Measurements from ENCODE around the gene CNTNAP4.

The CNTNAP4 gene

DNA sequence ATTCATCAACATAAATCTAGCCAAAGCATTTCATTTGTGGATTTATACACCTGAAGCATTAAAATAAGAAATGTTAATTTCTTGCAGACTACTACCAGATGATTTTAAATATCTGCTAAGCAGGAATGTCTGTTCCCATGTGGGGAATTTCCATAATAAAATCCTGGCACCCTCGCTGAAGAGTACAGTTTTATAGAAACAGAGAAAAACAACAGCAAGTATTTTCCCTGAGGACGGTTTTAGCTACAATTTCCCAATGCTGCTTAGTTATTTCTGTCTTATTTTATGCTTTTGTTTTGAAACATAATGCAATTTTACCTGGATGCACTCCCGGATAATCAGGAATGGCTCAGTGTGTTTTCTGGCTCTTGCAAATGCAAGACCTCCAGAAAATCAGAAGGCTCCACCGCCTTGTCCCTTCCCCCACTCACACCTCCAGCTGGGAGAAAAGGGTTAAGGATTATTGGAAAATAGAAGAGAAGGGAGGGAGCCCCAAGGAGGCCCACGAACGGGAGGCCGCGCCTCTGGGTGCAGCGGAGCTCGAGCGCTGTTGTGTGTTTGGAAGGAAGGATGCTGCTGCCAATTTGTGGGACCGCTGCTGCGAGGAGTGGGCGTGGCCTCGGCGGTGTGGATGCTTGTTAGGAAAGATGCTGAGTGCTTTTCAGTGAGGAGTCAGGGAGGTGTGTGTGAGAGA, at the start of gene CNTNAP4:
TSS of gene CNTNAP4 (plus strand) at position 657 of the 694 bp plus-strand sequence. CDS start 262 bp downstream, outside the sequence.
- no peak for DNase-seq (ENCODE audit: low read depth)
- TF ChIP-seq, protein P1, sequence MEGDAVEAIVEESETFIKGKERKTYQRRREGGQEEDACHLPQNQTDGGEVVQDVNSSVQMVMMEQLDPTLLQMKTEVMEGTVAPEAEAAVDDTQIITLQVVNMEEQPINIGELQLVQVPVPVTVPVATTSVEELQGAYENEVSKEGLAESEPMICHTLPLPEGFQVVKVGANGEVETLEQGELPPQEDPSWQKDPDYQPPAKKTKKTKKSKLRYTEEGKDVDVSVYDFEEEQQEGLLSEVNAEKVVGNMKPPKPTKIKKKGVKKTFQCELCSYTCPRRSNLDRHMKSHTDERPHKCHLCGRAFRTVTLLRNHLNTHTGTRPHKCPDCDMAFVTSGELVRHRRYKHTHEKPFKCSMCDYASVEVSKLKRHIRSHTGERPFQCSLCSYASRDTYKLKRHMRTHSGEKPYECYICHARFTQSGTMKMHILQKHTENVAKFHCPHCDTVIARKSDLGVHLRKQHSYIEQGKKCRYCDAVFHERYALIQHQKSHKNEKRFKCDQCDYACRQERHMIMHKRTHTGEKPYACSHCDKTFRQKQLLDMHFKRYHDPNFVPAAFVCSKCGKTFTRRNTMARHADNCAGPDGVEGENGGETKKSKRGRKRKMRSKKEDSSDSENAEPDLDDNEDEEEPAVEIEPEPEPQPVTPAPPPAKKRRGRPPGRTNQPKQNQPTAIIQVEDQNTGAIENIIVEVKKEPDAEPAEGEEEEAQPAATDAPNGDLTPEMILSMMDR (IDR thresholded peaks at IDR 0.05; ENCODE audit: control insufficient read depth, insufficient read depth, low read depth, low read length, missing control alignments): no peak
- no peak within 1 kb of the TSS for H3K4me3 ChIP-seq (ENCODE audit: control insufficient read depth, low read depth, low read length)

DNA sequence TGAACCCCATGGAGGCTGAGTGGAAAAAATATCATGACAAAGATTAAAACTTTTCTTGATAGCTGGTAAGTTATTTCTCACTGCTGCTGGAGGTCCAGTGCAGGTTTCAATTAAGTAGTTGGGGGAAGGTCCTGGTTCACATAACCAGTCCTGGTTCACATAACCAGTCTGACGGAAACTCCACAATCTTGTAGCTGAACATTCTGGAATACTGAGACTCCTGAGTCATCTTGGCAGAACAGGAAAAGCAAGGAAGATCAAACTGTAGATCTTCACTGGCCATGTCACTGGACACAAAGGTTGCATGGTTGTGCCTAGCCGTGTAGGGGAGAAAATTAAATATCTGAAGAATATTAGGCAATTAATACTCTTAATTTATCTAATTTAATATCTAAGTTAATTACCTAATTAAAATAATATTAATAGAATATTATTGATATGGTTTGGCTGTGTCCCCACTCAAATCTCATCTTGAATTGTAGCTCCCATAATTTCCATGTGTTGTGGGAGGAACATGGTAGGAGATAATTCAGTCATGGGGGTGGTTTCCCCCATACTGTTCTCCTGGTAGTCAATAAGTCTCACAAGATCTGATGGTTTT, 48.6 kb upstream of the CNTNAP4 start:
- TF ChIP-seq, protein P1 (IDR thresholded peaks at IDR 0.05; ENCODE audit: control insufficient read depth, insufficient read depth, low read depth, low read length, missing control alignments): no peak

DNA sequence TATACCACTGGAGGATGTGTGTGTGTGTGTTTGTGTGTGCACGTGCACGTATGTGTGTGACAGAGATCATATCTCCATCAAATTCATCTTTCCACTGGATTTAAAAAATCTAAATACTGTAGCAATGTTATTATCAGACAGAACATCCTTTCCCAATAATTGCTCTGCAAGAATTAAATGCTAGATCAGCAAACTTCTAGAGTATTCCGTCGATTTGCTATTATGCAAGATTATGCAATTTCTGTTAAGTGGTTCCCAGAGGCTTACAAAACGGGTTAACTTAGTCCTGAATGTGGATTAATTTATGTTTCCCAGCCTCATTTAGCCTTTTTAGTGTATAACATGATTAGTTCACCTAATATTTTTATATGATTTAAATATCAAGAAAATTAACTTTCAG, 44.5 kb upstream of the CNTNAP4 start:
- no peak overlapping the region for H3K4me3 ChIP-seq (ENCODE audit: control insufficient read depth, low read depth, low read length)
- no peak for DNase-seq (ENCODE audit: low read depth)
- TF ChIP-seq, protein P1 (IDR thresholded peaks at IDR 0.05; ENCODE audit: control insufficient read depth, insufficient read depth, low read depth, low read length, missing control alignments): no peak

More for the DNA sequence above, 48.6 kb upstream of the CNTNAP4 start:
- H3K4me3 ChIP-seq (ENCODE audit: control insufficient read depth, low read depth, low read length): no peak overlapping the region
- DNase-seq (ENCODE audit: low read depth): no peak

DNA sequence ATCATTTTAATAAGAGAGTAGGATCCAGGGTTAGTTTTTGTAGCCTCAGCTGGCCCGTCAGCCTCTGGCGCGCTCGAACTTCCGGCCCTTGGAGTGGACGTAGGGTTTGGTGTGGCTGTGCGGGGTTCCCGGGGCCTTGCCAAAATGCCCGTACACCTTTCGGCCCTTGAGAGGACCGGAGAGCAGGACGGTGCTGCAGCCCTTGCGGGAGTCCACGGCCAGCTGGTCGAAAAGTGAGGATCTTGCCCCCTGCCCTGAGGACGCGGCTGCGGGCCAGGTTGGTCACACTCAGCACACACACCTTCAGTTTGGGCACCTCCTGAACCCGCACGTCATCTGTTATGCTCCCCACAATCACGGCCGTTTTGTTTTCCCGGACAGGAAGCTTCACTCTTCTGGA, 42.2 kb upstream of the CNTNAP4 start:
- TF ChIP-seq, protein P1 (IDR thresholded peaks at IDR 0.05; ENCODE audit: control insufficient read depth, insufficient read depth, low read depth, low read length, missing control alignments): no peak
- no peak for DNase-seq (ENCODE audit: low read depth)
- H3K4me3 ChIP-seq (ENCODE audit: control insufficient read depth, low read depth, low read length): no peak overlapping the region

DNA sequence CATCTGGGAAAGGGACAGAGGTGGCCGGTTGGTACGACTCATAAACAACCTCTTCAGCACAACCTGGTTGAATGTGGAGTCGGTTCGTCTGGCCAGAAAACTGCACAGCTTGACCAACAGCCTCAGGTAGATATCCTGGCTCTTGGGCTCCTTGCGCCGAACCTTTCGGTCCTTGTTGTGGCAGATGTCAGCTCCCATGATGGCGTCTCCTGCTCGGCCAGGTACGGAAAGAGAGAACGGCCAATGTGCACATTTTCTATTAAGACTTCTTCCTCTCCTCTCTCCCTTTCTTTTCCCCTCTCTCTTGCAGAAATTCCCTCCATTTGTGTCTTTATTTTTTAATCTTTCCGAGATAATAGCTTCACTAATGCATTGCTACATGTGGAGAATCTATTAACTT, 41.8 kb upstream of the CNTNAP4 start:
- H3K4me3 ChIP-seq (ENCODE audit: control insufficient read depth, low read depth, low read length): no peak overlapping the region
- DNase-seq (ENCODE audit: low read depth): no peak
- TF ChIP-seq, protein P1 (IDR thresholded peaks at IDR 0.05; ENCODE audit: control insufficient read depth, insufficient read depth, low read depth, low read length, missing control alignments): no peak

DNA sequence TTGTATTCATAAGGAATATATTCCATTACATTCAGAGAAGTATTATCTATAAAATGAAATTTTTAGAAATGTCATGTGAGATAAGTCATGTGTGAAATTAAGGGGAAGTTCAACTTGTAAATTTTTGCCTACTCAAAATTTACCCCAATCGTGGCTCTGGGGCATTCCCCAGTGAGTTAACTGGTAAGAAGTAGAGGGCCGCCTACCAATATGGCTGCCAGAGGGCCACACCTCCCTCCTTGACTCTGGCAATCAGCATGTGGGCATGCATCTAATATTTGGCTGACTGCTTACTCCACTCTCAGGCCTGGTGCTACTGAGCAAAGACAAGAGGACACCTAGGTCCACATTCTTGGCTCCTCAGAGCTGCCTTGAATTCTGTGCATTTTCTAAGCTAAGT, 39.7 kb upstream of the CNTNAP4 start:
- TF ChIP-seq, protein P1 (IDR thresholded peaks at IDR 0.05; ENCODE audit: control insufficient read depth, insufficient read depth, low read depth, low read length, missing control alignments): no peak
- DNase-seq (ENCODE audit: low read depth): no peak
- H3K4me3 ChIP-seq (ENCODE audit: control insufficient read depth, low read depth, low read length): no peak overlapping the region

Data from AG09309 (cell line).